Measurements from ENCODE around the gene ENO1. TPM values are rescaled to one million over a fixed set of nuclear protein-coding genes. Genes with fewer than 3 reads are reported as not detected.

The ENO1 gene
- total and polyA plus RNA-seq, 2 donors from 2014 or later: 1,164 to 1,321 TPM

DNA sequence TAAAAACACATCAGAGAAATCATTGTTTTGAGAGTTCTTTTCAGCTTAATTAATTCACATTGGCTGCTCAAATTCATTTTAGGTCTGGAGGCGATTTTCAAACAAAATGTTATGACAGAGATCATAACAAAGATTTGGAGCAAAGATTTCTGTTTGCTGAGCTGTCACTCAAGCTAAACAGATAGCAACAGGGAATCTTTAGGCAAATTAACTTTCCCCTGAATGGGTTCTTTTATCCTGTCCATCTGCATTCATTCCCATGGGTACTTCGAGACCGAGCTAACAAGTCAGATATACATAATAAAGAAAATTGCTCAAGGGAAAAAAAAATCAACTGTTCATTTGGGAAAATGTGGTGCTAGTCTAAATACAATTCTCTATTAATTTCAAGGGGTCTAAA is 37.0 kb upstream of the ENO1 start:
- intact Hi-C loops (cut with DNase I): no loop called here
- H3K27me3 ChIP-seq (ENCODE audit: control insufficient read depth, insufficient read depth, low read length): no peaks in the 10 kb centered on the region
- no peak overlapping the region for H3K27ac ChIP-seq (ENCODE audit: low read depth in 2 of 2, low read length in 2 of 2)
- H3K36me3 ChIP-seq (ENCODE audit: control insufficient read depth in 2 of 3, insufficient read depth in 3 of 3, low read length in 3 of 3): no peaks in the 10 kb centered on the region
- no peak for FAIRE-seq
- no peak overlapping the region for H3K9ac ChIP-seq (ENCODE audit: low read length in 3 of 3)
- peaks cover 0 to 2% (median 0%) of the 10 kb centered on the region in 3 donors for H3K4me1 ChIP-seq (ENCODE audit: control insufficient read depth in 2 of 3, insufficient read depth in 2 of 3, low read depth in 1 of 3, low read length in 3 of 3)
- H3K4me3 ChIP-seq (ENCODE audit: low read length in 3 of 3): no peak overlapping the region
- DNase-seq: no peak
- no peaks in the 10 kb centered on the region for H3K9me3 ChIP-seq (ENCODE audit: control insufficient read depth in 2 of 3, insufficient read depth in 1 of 3, low read length in 3 of 3)
- TF ChIP-seq, protein P1, sequence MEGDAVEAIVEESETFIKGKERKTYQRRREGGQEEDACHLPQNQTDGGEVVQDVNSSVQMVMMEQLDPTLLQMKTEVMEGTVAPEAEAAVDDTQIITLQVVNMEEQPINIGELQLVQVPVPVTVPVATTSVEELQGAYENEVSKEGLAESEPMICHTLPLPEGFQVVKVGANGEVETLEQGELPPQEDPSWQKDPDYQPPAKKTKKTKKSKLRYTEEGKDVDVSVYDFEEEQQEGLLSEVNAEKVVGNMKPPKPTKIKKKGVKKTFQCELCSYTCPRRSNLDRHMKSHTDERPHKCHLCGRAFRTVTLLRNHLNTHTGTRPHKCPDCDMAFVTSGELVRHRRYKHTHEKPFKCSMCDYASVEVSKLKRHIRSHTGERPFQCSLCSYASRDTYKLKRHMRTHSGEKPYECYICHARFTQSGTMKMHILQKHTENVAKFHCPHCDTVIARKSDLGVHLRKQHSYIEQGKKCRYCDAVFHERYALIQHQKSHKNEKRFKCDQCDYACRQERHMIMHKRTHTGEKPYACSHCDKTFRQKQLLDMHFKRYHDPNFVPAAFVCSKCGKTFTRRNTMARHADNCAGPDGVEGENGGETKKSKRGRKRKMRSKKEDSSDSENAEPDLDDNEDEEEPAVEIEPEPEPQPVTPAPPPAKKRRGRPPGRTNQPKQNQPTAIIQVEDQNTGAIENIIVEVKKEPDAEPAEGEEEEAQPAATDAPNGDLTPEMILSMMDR (IDR thresholded peaks at IDR 0.05; ENCODE audit: borderline replicate concordance, extremely low read depth, insufficient read depth): no peak

DNA sequence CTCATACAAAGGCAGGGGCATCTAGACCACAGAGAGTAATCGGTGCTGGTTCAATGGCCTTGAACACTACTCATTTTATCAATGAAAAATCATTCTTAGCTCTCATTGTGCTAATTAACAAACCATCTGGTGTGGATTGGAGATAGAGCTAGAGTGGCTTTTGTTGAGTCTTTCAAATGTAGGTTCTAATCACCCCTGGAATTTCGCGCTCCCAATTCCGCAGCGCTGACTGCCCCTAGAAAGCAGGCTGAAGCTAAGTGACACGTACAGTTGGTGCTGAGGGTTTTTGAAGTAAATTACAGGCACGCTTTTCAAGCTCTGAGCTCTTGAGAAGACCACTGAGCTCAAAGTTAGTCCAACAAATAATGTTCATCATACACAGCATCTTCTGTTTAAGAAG is 36.0 kb upstream of the ENO1 start:
- intact Hi-C loops (cut with DNase I): no loop called here

DNA sequence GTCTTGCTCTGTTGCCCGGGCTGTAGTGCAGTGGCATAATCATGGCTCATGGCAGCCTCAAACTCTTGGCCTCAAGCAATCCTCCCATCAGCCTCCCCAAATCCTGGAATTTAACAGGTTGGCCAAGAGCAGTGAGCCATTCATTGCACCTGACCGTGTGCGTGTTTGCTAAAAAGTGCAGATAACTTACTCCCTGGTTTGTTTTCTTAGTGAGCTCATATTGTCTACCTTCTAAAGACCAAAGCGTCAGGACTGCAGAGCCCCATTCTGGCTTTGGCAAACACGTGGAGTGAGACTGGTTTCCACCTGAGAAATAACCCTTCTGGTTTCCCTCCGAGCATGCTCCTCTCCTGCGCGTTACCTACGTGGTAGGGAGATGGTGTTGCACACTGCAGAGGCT is 35.0 kb upstream of the ENO1 start:
- peaks cover 0 to 2% (median 0%) of the 10 kb centered on the region in 3 donors for H3K4me1 ChIP-seq (ENCODE audit: control insufficient read depth in 2 of 3, insufficient read depth in 2 of 3, low read depth in 1 of 3, low read length in 3 of 3)
- intact Hi-C loops (cut with DNase I): no loop called here
- H3K4me3 ChIP-seq (ENCODE audit: low read length in 3 of 3): no peak overlapping the region
- no peak for FAIRE-seq
- no peaks in the 10 kb centered on the region for H3K27me3 ChIP-seq (ENCODE audit: control insufficient read depth, insufficient read depth, low read length)
- TF ChIP-seq, protein P1 (IDR thresholded peaks at IDR 0.05; ENCODE audit: borderline replicate concordance, extremely low read depth, insufficient read depth): no peak
- H3K27ac ChIP-seq (ENCODE audit: low read depth in 2 of 2, low read length in 2 of 2): no peak overlapping the region
- no peak overlapping the region for H3K9ac ChIP-seq (ENCODE audit: low read length in 3 of 3)
- H3K36me3 ChIP-seq (ENCODE audit: control insufficient read depth in 2 of 3, insufficient read depth in 3 of 3, low read length in 3 of 3): no peaks in the 10 kb centered on the region
- H3K9me3 ChIP-seq (ENCODE audit: control insufficient read depth in 2 of 3, insufficient read depth in 1 of 3, low read length in 3 of 3): no peaks in the 10 kb centered on the region
- no peak for DNase-seq

More for the DNA sequence above, 36.0 kb upstream of the ENO1 start:
- no peaks in the 10 kb centered on the region for H3K36me3 ChIP-seq (ENCODE audit: control insufficient read depth in 2 of 3, insufficient read depth in 3 of 3, low read length in 3 of 3)
- TF ChIP-seq, protein P1 (IDR thresholded peaks at IDR 0.05; ENCODE audit: borderline replicate concordance, extremely low read depth, insufficient read depth): no peak
- FAIRE-seq (no peak), DNase-seq (no peak)
- H3K27ac ChIP-seq (ENCODE audit: low read depth in 2 of 2, low read length in 2 of 2): no peak overlapping the region
- H3K9ac ChIP-seq (ENCODE audit: low read length in 3 of 3): no peak overlapping the region
- no peaks in the 10 kb centered on the region for H3K9me3 ChIP-seq (ENCODE audit: control insufficient read depth in 2 of 3, insufficient read depth in 1 of 3, low read length in 3 of 3)
- H3K27me3 ChIP-seq (ENCODE audit: control insufficient read depth, insufficient read depth, low read length): no peaks in the 10 kb centered on the region
- H3K4me1 ChIP-seq (ENCODE audit: control insufficient read depth in 2 of 3, insufficient read depth in 2 of 3, low read depth in 1 of 3, low read length in 3 of 3): peaks cover 0 to 2% (median 0%) of the 10 kb centered on the region in 3 donors
- no peak overlapping the region for H3K4me3 ChIP-seq (ENCODE audit: low read length in 3 of 3)

Measured in kidney (tissue), 14 donors.